Central memory CD8-positive, alpha-beta T cell (primary cell): Measurements from ENCODE around the gene OPTC.
"Not testable (repeated sequence)": the region's sequence is repeated elsewhere in the genome, so short reads cannot be mapped to it uniquely, and the experiment has no call there.

ENCODE experiments used
- ATAC-seq: fragments of 150-1000 bp; cut with Tn5 transposase; replicated peaks from 2 replicates; pipeline ENCODE4 v1.10.0; 2022; ENCODE audit warnings: mild to moderate bottlenecking, moderate FRiP score, moderate number of reproducible peaks; ENCODE audit not compliant: poor library complexity, severe bottlenecking; ENCODE audit errors: extremely low read depth
- DNase-seq, 2 donors: peaks; one replicate each; pipeline ENCODE4 v3.0.0; 2021; ENCODE audit warnings: low spot score in 2 of 2
- H3K27ac Mint-ChIP-seq: one replicate; pipeline ENCODE4 v1.8.0; 2022; ENCODE audit warnings: low read depth, mild to moderate bottlenecking, moderate library complexity, mixed read lengths
- H3K27me3 Mint-ChIP-seq: one replicate; pipeline ENCODE4 v1.8.0; 2022; ENCODE audit warnings: mixed read lengths
- H3K36me3 Mint-ChIP-seq: one replicate; pipeline ENCODE4 v1.8.0; 2022; ENCODE audit warnings: mild to moderate bottlenecking, moderate library complexity, mixed read lengths; ENCODE audit not compliant: insufficient read depth
- H3K4me1 Mint-ChIP-seq: one replicate; pipeline ENCODE4 v1.8.0; 2022; ENCODE audit warnings: mixed read lengths
- H3K4me3 Mint-ChIP-seq: one replicate; pipeline ENCODE4 v1.8.0; 2022; ENCODE audit warnings: mild to moderate bottlenecking, moderate library complexity, mixed read lengths
- H3K9me3 Mint-ChIP-seq: one replicate; pipeline ENCODE4 v1.8.0; 2022; ENCODE audit warnings: mixed read lengths

Gene OPTC

GRCh38 chr1:203456577-203456976 lies 37.4 kb upstream of the OPTC start:
- Mint-ChIP-seq H3K9me3 (no peaks in the 10 kb centered on the region), H3K4me1 (no peaks in the 10 kb centered on the region), H3K27ac (no peak overlapping the region), H3K4me3 (no peak overlapping the region), H3K27me3 (peaks cover 76% of the 10 kb centered on the region), H3K36me3 (peaks cover 4% of the 10 kb centered on the region)
- no peak for DNase-seq
- ATAC-seq, result no peak

- ATAC-seq (no peak), DNase-seq (no peak)
- no peak overlapping the region for H3K4me3 Mint-ChIP-seq
- H3K4me1 Mint-ChIP-seq, result no peaks in the 10 kb centered on the region
- H3K27ac Mint-ChIP-seq, result no peak overlapping the region
- H3K36me3 Mint-ChIP-seq, result peaks cover 2% of the 10 kb centered on the region
- peaks cover 76% of the 10 kb centered on the region for H3K27me3 Mint-ChIP-seq
- H3K9me3 Mint-ChIP-seq, result no peaks in the 10 kb centered on the region
Observed at GRCh38 chr1:203458078-203458477, 35.9 kb upstream of the OPTC start.

DNA sequence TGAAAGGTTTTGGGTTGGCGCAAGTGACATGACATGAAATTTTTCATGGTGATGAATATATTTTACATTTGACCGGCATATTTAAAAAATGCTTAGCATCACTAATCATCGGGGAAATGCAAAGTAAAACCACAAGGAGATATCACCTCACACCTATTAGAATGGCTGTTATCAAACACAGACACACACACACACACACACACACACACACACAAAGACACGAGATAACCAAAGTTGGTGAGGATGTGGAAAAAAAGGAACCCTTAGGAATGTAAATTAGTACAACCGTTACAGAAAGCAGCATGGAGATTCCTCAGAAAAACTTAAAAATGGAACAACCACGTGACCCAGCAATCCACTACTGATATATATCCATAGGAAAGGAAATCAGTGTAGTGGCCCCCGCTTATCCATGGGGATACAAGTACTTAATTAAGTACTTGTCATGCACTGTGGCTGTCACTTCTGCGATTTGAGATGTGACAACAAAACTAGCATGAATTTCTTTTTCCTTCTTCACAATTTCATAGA lies 34.2 kb upstream of the OPTC start:
- Mint-ChIP-seq H3K27ac (no peak overlapping the region), H3K27me3 (peaks cover 76% of the 10 kb centered on the region), H3K9me3 (no peaks in the 10 kb centered on the region), H3K36me3 (peaks cover 2% of the 10 kb centered on the region), H3K4me3 (no peak overlapping the region), H3K4me1 (no peaks in the 10 kb centered on the region)
- ATAC-seq, result no peak
- DNase-seq, result no peak

DNA sequence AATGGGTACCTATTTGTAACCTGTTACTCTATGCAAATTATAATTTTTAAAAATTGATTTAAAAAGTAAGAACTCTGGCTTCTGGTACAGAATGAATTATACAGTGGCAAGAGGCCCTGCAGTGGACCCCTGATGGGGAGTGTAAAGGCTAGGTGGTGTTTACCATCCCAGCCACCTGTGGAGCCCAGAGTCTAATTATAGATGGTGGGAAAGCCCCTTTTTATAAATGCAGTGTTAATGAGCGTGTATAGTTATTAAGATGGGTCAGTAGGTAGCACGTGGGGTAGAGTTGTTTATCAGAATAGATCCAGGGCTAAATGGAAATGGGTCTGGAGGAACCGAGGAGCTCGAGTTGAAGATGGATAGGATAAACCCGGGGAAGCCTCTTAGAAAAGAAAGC lies 32.2 kb upstream of the OPTC start:
- Mint-ChIP-seq H3K27ac (no peak overlapping the region), H3K36me3 (peaks cover 2% of the 10 kb centered on the region), H3K27me3 (peaks cover 76% of the 10 kb centered on the region), H3K4me3 (no peak overlapping the region), H3K4me1 (no peaks in the 10 kb centered on the region), H3K9me3 (no peaks in the 10 kb centered on the region)
- DNase-seq (no peak), ATAC-seq (no peak)

- no peak overlapping the region for H3K4me3 Mint-ChIP-seq
- no peaks in the 10 kb centered on the region for H3K4me1 Mint-ChIP-seq
- DNase-seq, result no peak
- no peak for ATAC-seq
- H3K36me3 Mint-ChIP-seq, result peaks cover 2% of the 10 kb centered on the region
- H3K9me3 Mint-ChIP-seq, result no peaks in the 10 kb centered on the region
- peaks cover 79% of the 10 kb centered on the region for H3K27me3 Mint-ChIP-seq
- H3K27ac Mint-ChIP-seq, result no peak overlapping the region
Observed at GRCh38 chr1:203462143-203462542, 31.8 kb upstream of the OPTC start.

DNA sequence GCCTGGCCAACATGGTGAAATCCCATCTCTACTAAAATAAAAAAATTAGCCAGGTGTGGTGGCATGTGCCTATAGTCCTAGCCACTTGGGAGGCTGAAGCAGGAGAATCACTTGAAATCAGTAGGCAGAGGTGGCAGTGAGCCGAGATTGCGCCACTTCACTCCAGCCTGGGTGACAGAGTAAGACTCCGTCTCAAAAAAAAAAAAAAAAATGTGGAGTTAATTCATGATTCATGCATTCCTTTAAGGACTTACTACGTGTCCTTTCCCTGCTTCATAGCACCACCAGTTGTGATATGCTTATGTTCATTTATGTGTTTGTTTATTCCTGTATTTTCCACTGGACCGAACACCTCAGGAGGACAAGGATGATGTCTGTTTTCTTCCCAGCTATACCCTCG lies 31.1 kb upstream of the OPTC start:
- Mint-ChIP-seq H3K27me3 (peaks cover 86% of the 10 kb centered on the region), H3K27ac (no peak overlapping the region), H3K9me3 (no peaks in the 10 kb centered on the region), H3K36me3 (peaks cover 2% of the 10 kb centered on the region), H3K4me3 (no peak overlapping the region), H3K4me1 (no peaks in the 10 kb centered on the region)
- no peak for ATAC-seq
- no peak for DNase-seq

GRCh38 chr1:203463469-203464062 lies 30.4 kb upstream of the OPTC start:
- H3K27me3 Mint-ChIP-seq, result peaks cover 91% of the 10 kb centered on the region

GRCh38 chr1:203464226-203464625 lies 29.7 kb upstream of the OPTC start:
- no peak for DNase-seq
- H3K27ac Mint-ChIP-seq, result no peak overlapping the region
- no peaks in the 10 kb centered on the region for H3K4me1 Mint-ChIP-seq
- ATAC-seq, result no peak
- H3K9me3 Mint-ChIP-seq, result no peaks in the 10 kb centered on the region
- H3K27me3 Mint-ChIP-seq, result peaks cover 91% of the 10 kb centered on the region
- H3K4me3 Mint-ChIP-seq, result no peak overlapping the region
- H3K36me3 Mint-ChIP-seq, result peaks cover 2% of the 10 kb centered on the region

More at GRCh38 chr1:203463469-203464062, 30.4 kb upstream of the OPTC start:
- Mint-ChIP-seq H3K27ac (no peak overlapping the region), H3K4me3 (no peak overlapping the region), H3K36me3 (peaks cover 2% of the 10 kb centered on the region), H3K4me1 (no peaks in the 10 kb centered on the region), H3K9me3 (no peaks in the 10 kb centered on the region)
- DNase-seq, result no peak
- ATAC-seq, result no peak

DNA sequence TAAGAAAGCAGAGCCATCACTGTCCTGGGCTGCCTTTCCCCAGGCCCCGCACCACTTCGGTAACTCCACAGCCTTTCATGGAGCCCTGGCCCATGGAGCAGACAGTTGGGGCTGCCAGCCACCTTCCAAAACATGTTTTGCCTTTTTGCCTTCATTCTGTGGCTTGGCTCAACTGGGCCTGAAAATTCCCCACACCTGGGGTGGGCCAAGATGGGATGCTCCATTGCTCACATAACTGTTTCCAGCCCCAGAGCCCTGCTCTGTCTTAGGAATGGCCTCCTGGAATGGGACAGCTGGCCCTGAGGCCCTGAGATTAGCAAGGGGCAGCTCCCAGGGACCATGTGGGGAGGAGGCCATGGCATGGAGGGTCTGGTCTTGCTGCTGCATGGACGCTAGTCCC lies 29.2 kb upstream of the OPTC start:
- no peak for ATAC-seq
- Mint-ChIP-seq H3K27me3 (peaks cover 91% of the 10 kb centered on the region), H3K27ac (no peak overlapping the region), H3K4me3 (no peak overlapping the region), H3K4me1 (no peaks in the 10 kb centered on the region), H3K36me3 (peaks cover 2% of the 10 kb centered on the region), H3K9me3 (no peaks in the 10 kb centered on the region)
- DNase-seq, result no peak

- no peaks in the 10 kb centered on the region for H3K9me3 Mint-ChIP-seq
- ATAC-seq (no peak), DNase-seq (no peak)
- peaks cover 91% of the 10 kb centered on the region for H3K27me3 Mint-ChIP-seq
- H3K4me1 Mint-ChIP-seq, result no peaks in the 10 kb centered on the region
- no peak overlapping the region for H3K27ac Mint-ChIP-seq
- H3K4me3 Mint-ChIP-seq, result no peak overlapping the region
- H3K36me3 Mint-ChIP-seq, result peaks cover 2% of the 10 kb centered on the region
Observed at GRCh38 chr1:203465146-203465798, 28.7 kb upstream of the OPTC start.

- H3K4me1 Mint-ChIP-seq, result no peaks in the 10 kb centered on the region
- H3K27me3 Mint-ChIP-seq, result peaks cover 90% of the 10 kb centered on the region
- DNase-seq, result no peak
- ATAC-seq, result no peak
- H3K4me3 Mint-ChIP-seq, result no peak overlapping the region
- no peaks in the 10 kb centered on the region for H3K9me3 Mint-ChIP-seq
- peaks cover 1% of the 10 kb centered on the region for H3K36me3 Mint-ChIP-seq
- H3K27ac Mint-ChIP-seq, result no peak overlapping the region
Observed at GRCh38 chr1:203465948-203466347, 28.0 kb upstream of the OPTC start.

- peaks cover 81% of the 10 kb centered on the region for H3K27me3 Mint-ChIP-seq
- H3K4me1 Mint-ChIP-seq, H3K36me3 Mint-ChIP-seq, ATAC-seq, H3K27ac Mint-ChIP-seq, H3K9me3 Mint-ChIP-seq, DNase-seq, H3K4me3 Mint-ChIP-seq: not testable (repeated sequence)
Observed at GRCh38 chr1:203466906-203467549, 26.9 kb upstream of the OPTC start.

DNA sequence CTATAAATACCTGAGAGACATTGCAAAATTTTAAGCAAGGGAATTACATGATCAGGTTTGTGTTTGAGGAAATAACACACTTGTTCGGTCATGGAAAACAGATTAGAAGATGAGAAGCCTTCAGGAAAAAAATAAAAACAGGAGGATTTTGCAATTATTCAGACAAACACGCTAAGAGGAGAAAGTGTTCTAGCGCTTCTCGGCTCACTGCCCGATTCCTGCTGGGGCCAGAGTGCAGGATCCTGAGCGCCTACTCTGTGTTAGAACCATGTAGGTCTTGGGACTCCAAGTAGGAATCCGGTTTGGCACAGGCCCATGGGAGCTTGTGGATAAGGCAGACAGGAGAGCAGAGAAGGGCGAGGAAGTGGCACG lies 26.4 kb upstream of the OPTC start:
- no peak overlapping the region for H3K4me3 Mint-ChIP-seq

More for the DNA sequence above, 26.4 kb upstream of the OPTC start:
- ATAC-seq, result no peak
- Mint-ChIP-seq H3K27ac (no peak overlapping the region), H3K9me3 (no peaks in the 10 kb centered on the region), H3K4me1 (no peaks in the 10 kb centered on the region), H3K27me3 (peaks cover 81% of the 10 kb centered on the region), H3K36me3 (no peaks in the 10 kb centered on the region)
- no peak for DNase-seq
